Neuronal stem cell (in vitro differentiated cells): ENCODE results near the gene EN2.

ENCODE experiments used
- DNase-seq: peaks from one replicate; pipeline ENCODE4 v3.0.0-alpha.2; 2013; ENCODE audit warnings: low spot score
- H2AFZ ChIP-seq: one replicate; pipeline ENCODE4 v1.6.1; 2013; ENCODE audit warnings: mild to moderate bottlenecking, low read length, inconsistent platforms
- H2AK5ac ChIP-seq: 2 replicates; pipeline ENCODE4 v1.6.1; 2013; ENCODE audit warnings: low read depth, mild to moderate bottlenecking, inconsistent platforms, low read length, moderate library complexity, mixed read lengths
- H2BK120ac ChIP-seq: 2 replicates; pipeline ENCODE4 v1.6.1; 2013; ENCODE audit warnings: low read depth, mild to moderate bottlenecking, inconsistent platforms, low read length, moderate library complexity, mixed read lengths
- H2BK12ac ChIP-seq: one replicate; pipeline ENCODE4 v1.6.1; 2013; ENCODE audit warnings: low read length, inconsistent platforms
- H2BK15ac ChIP-seq: 2 replicates; pipeline ENCODE4 v1.6.1; 2013; ENCODE audit warnings: mild to moderate bottlenecking, low read length, inconsistent platforms, mixed read lengths
- H2BK5ac ChIP-seq: one replicate; pipeline ENCODE4 v1.6.1; 2013; ENCODE audit warnings: inconsistent platforms, mild to moderate bottlenecking, low read length, moderate library complexity
- H3K14ac ChIP-seq: one replicate; pipeline ENCODE4 v1.6.1; 2013; ENCODE audit warnings: low read length, inconsistent platforms
- H3K18ac ChIP-seq: 2 replicates; pipeline ENCODE4 v1.6.1; 2013; ENCODE audit warnings: low read length, inconsistent platforms
- H3K23ac ChIP-seq: 2 replicates; pipeline ENCODE4 v1.6.1; 2013; ENCODE audit warnings: low read depth, mild to moderate bottlenecking, mixed read lengths, low read length, inconsistent platforms; ENCODE audit not compliant: poor library complexity
- H3K27ac ChIP-seq: replicated peaks from 3 replicates; pipeline ENCODE4 v1.5.1; 2013; ENCODE audit warnings: low read length, inconsistent platforms
- H3K27me3 ChIP-seq, 3 experiments: 2 replicates each; pipeline ENCODE4 v1.6.1; 2013; ENCODE audit warnings: low read length in 3 of 3, mild to moderate bottlenecking in 2 of 3, inconsistent platforms in 1 of 3, low read depth in 1 of 3, mixed read lengths in 1 of 3, moderate library complexity in 1 of 3; ENCODE audit not compliant: control insufficient read depth in 3 of 3, insufficient read depth in 3 of 3
- H3K36me3 ChIP-seq, 2 donors: replicated peaks in 1 of 2; 2 replicates each; pipeline ENCODE4 v1.6.1; 2013; ENCODE audit warnings: low read length in 2 of 2; ENCODE audit not compliant: control insufficient read depth in 2 of 2, insufficient read depth in 2 of 2
- H3K4ac ChIP-seq: 2 replicates; pipeline ENCODE4 v1.6.1; 2013; ENCODE audit warnings: inconsistent platforms, mild to moderate bottlenecking, low read length, moderate library complexity
- H3K4me1 ChIP-seq, 2 donors: 1 replicate in 1 of 2; 2 replicates in 1 of 2; pipeline ENCODE4 v1.6.1; 2013; ENCODE audit warnings: low read length in 2 of 2, low read depth in 1 of 2; ENCODE audit not compliant: control insufficient read depth in 2 of 2, insufficient read depth in 1 of 2
- H3K4me2 ChIP-seq: one replicate; pipeline ENCODE4 v1.6.1; 2013; ENCODE audit warnings: mild to moderate bottlenecking, low read length, inconsistent platforms; ENCODE audit not compliant: insufficient read depth, poor library complexity, severe bottlenecking
- H3K4me3 ChIP-seq, 2 donors: 2 replicates each; pipeline ENCODE4 v1.5.1; 2013; ENCODE audit warnings: low read length in 2 of 2, mild to moderate bottlenecking in 2 of 2, inconsistent platforms in 1 of 2, moderate library complexity in 1 of 2
- H3K79me1 ChIP-seq: one replicate; pipeline ENCODE4 v1.6.1; 2013; ENCODE audit warnings: low read depth, mild to moderate bottlenecking, inconsistent platforms, low read length, moderate library complexity
- H3K9ac ChIP-seq: one replicate; pipeline ENCODE4 v1.6.1; 2013; ENCODE audit warnings: mild to moderate bottlenecking, low read depth, low read length, inconsistent platforms; ENCODE audit not compliant: poor library complexity
- H3K9me3 ChIP-seq, 2 donors: replicated peaks in 1 of 2; 2 replicates each; pipeline versions ENCODE3 to v1.6.1; 2013; ENCODE audit warnings: low read length in 2 of 2, mild to moderate bottlenecking in 2 of 2, inconsistent platforms in 1 of 2, low read depth in 1 of 2, mixed read lengths in 1 of 2, moderate library complexity in 1 of 2; ENCODE audit not compliant: control insufficient read depth in 2 of 2, insufficient read depth in 1 of 2
- H4K8ac ChIP-seq: one replicate; pipeline ENCODE4 v1.6.1; 2013; ENCODE audit warnings: low read depth, mild to moderate bottlenecking, inconsistent platforms, low read length, moderate library complexity
- H4K91ac ChIP-seq: one replicate; pipeline ENCODE4 v1.6.1; 2013; ENCODE audit warnings: low read length, low read depth, mild to moderate bottlenecking, inconsistent platforms; ENCODE audit not compliant: poor library complexity
- WGBS, 2 donors: extraction: QIAGEN DNeasy Blood & Tissue Kit; methylation state at CpG; one replicate each; pipeline ENCODE4 v1.1.7; 2013; ENCODE audit warnings: missing lambda C conversion rate in 2 of 2, mixed read lengths in 1 of 2; ENCODE audit not compliant: insufficient read length in 2 of 2, insufficient replicate concordance in 1 of 2; ENCODE audit errors: extremely low coverage in 2 of 2; 5-methylcytosine and 5-hydroxymethylcytosine counted together

Gene EN2

GRCh38 chr7:155487509-155488482 lies 29.9 kb downstream of the EN2 start:
- Histone ChIP-seq H3K27me3 (peaks cover 0 to 18% (median 0%) of the 10 kb centered on the region in 3 experiments), H3K18ac (peak overlapping the region; percentile 76), H2AFZ (no peak overlapping the region), H3K14ac (peak overlapping the region; percentile 76), H3K79me1 (no peaks in the 10 kb centered on the region), H4K91ac (no peak overlapping the region), H2BK12ac (peak overlapping the region; percentile 7), H3K4me2 (no peak overlapping the region), H2BK5ac (peak overlapping the region; percentile 5), H3K27ac (no peak overlapping the region), H3K9me3 (no peaks in the 10 kb centered on the region), H2BK120ac (no peak overlapping the region), H3K36me3 (peaks cover 0 to 2% of the 10 kb centered on the region in 2 donors), H3K23ac (no peak overlapping the region), H2BK15ac (peak overlapping the region; percentile 72), H3K9ac (no peak overlapping the region), H3K4me1 (peaks cover 29 to 43% of the 10 kb centered on the region in 2 donors), H2AK5ac (peak overlapping the region; percentile 85), H3K4me3 (no peak overlapping the region), H4K8ac (no peak overlapping the region), H3K4ac (no peak overlapping the region)
- no peak for DNase-seq
- WGBS, 2 donors, result no CpG with 5 or more reads among the region's 31 CpGs

- H2AFZ ChIP-seq, result no peak overlapping the region
- peaks cover 0 to 22% (median 0%) of the 10 kb centered on the region in 3 experiments for H3K27me3 ChIP-seq
- H2BK15ac ChIP-seq, result peak overlapping the region; percentile 72
- H3K14ac ChIP-seq, result no peak overlapping the region
- peak overlapping the region; percentile 85 for H2AK5ac ChIP-seq
- no peak overlapping the region for H4K8ac ChIP-seq
- H2BK120ac ChIP-seq, result no peak overlapping the region
- H3K4me3 ChIP-seq, result no peak overlapping the region
- peak overlapping the region; percentile 5 for H2BK5ac ChIP-seq
- H2BK12ac ChIP-seq, result no peak overlapping the region
- peaks cover 22 to 43% of the 10 kb centered on the region in 2 donors for H3K4me1 ChIP-seq
- no CpG with 5 or more reads among the region's 9 CpGs for WGBS, 2 donors
- no peak overlapping the region for H4K91ac ChIP-seq
- H3K36me3 ChIP-seq, result peaks cover 0 to 10% of the 10 kb centered on the region in 2 donors
- H3K9me3 ChIP-seq, result no peaks in the 10 kb centered on the region
- H3K4me2 ChIP-seq, result no peak overlapping the region
- DNase-seq, result no peak
- H3K27ac ChIP-seq, result no peak overlapping the region
- no peak overlapping the region for H3K9ac ChIP-seq
- H3K18ac ChIP-seq, result peak overlapping the region; percentile 35
- peak overlapping the region; percentile 23 for H3K4ac ChIP-seq
- no peaks in the 10 kb centered on the region for H3K79me1 ChIP-seq
- H3K23ac ChIP-seq, result no peak overlapping the region
Measured at GRCh38 chr7:155488483-155489127, 30.7 kb downstream of the EN2 start.

- Histone ChIP-seq H3K9me3 (no peaks in the 10 kb centered on the region), H3K4me1 (peaks cover 17 to 42% of the 10 kb centered on the region in 2 donors), H3K79me1 (no peaks in the 10 kb centered on the region), H3K9ac (no peak overlapping the region), H4K91ac (peak overlapping the region; percentile 19), H2AFZ (no peak overlapping the region), H3K36me3 (peaks cover 0 to 17% of the 10 kb centered on the region in 2 donors), H3K4ac (no peak overlapping the region), H4K8ac (no peak overlapping the region), H2BK12ac (peak overlapping the region; percentile 67), H2AK5ac (peak overlapping the region; percentile 98), H2BK120ac (no peak overlapping the region), H2BK15ac (peak overlapping the region; percentile 72), H3K4me2 (no peak overlapping the region), H3K23ac (peak overlapping the region; percentile 25), H3K14ac (no peak overlapping the region), H3K27ac (no peak overlapping the region), H3K18ac (peak overlapping the region; percentile 92), H2BK5ac (peak overlapping the region; percentile 35), H3K4me3 (no peak overlapping the region), H3K27me3 (peaks cover 0 to 25% (median 0%) of the 10 kb centered on the region in 3 experiments)
- DNase-seq, result no peak
- WGBS, 2 donors, result no CpG with 5 or more reads among the region's 20 CpGs
Measured at GRCh38 chr7:155489158-155489840, 31.4 kb downstream of the EN2 start.
